K562 (cell line): ENCODE data around the gene GNG3. TPM values are rescaled to one million over a fixed set of nuclear protein-coding genes. Genes with fewer than 3 reads are reported as not detected.
A peak's percentile ranks its signal among the peaks of the same experiment; 100 is the strongest.

Experiments used
- ATF2 ChIP-seq: sonication (generic); formaldehyde crosslinking; IDR thresholded peaks from 2 replicates; pipeline ENCODE4 v1.8.1; 2022; ENCODE audit warnings: missing genetic modification reagents
- NFE2 ChIP-seq: IDR thresholded peaks from 2 replicates; pipeline ENCODE4 v1.6.1; 2014; ENCODE audit warnings: antibody characterized with exemption, low read depth
- PPARD ChIP-seq: fragments of 250-450 bp; sonication (Bioruptor Pico); IDR thresholded peaks from 2 replicates; pipeline ENCODE4 v1.8.0; 2022; ENCODE audit warnings: inconsistent platforms, mild to moderate bottlenecking, moderate library complexity
- SMAD1 ChIP-seq: fragments of 150-350 bp; IDR thresholded peaks from 2 replicates; pipeline ENCODE4 v1.6.1; 2014; ENCODE audit warnings: low read length, low read depth; ENCODE audit not compliant: partially characterized antibody
- ZNF146 ChIP-seq: IDR thresholded peaks from one replicate; pipeline ENCODE4 v1.6.1; 2018; ENCODE audit warnings: missing compliant biosample characterization; ENCODE audit not compliant: unreplicated experiment
- ZNF408 ChIP-seq: fragments of 250-450 bp; sonication (Bioruptor Pico); IDR thresholded peaks from 2 replicates; pipeline ENCODE4 v1.4.0; 2020; ENCODE audit warnings: low read depth, mild to moderate bottlenecking, moderate library complexity
- ZNF764 ChIP-seq: fragments of 250-450 bp; sonication (Bioruptor Pico); IDR thresholded peaks from 2 replicates; pipeline ENCODE4 v1.4.0; 2020; ENCODE audit warnings: low read depth, mild to moderate bottlenecking, moderate library complexity
- polyA plus RNA-seq, 8 experiments: library from polyadenylated mRNA; depleted of rRNA in 4 of 8; stranded (reverse) in 5 of 8; unstranded in 3 of 8; fragments of >200 nt; fragmentation: Nextera tagmentation in 2 of 8; fragmentation: Illumina TruSeq in 1 of 8; extraction: Ambion mirVana in 2 of 8; extraction: Trizol in 1 of 8; gene quantifications; 2 replicates each; pipeline versions ENCODE4 v1.2.1 to v1.2.3, GENCODE V29; 2011 to 2014; ENCODE audit warnings: inconsistent platforms in 1 of 8, missing spikeins in 1 of 8
- total RNA-seq, 7 experiments: library from RNA; depleted of rRNA in 6 of 7; stranded (reverse); fragments of >200 nt in 6 of 7; fragmentation: Illumina TruSeq in 2 of 7; extraction: Trizol in 2 of 7; gene quantifications; 2 replicates each; pipeline versions ENCODE4 v1.2.1 to v1.2.3, GENCODE V29; 2011 to 2021; ENCODE audit warnings: low replicate concordance in 1 of 7
- TF ChIP-seq, protein P1 (sequence below), 2 experiments: fragments of 150-350 bp in 1 of 2; IDR thresholded peaks; 2 replicates each; pipeline ENCODE4 v1.6.1; 2012 to 2016; ENCODE audit warnings: low read depth in 2 of 2, low read length in 2 of 2, mild to moderate bottlenecking in 1 of 2, moderate library complexity in 1 of 2
- TF ChIP-seq, protein P2 (sequence below), 2 experiments: fragments of 450-650 bp in 1 of 2; sonication (generic) in 1 of 2; formaldehyde crosslinking in 1 of 2; IDR thresholded peaks; 2 replicates each; pipeline versions ENCODE4 v1.7.1 to v1.9.0; 2016 to 2022; ENCODE audit warnings: inconsistent platforms in 1 of 2, mild to moderate bottlenecking in 1 of 2, missing genetic modification reagents in 1 of 2

The GNG3 gene
- total and polyA plus RNA-seq, 9 of the 15 experiments (the other 6 are each of a cell fraction or from before 2014, with no cell fraction given) = 0.07 TPM; not detected in 8

GRCh38 chr11:62678770-62679696 is 28.4 kb upstream of the GNG3 start, which contains the start of gene UBXN1 (continued):
- TF ChIP-seq, protein P1, sequence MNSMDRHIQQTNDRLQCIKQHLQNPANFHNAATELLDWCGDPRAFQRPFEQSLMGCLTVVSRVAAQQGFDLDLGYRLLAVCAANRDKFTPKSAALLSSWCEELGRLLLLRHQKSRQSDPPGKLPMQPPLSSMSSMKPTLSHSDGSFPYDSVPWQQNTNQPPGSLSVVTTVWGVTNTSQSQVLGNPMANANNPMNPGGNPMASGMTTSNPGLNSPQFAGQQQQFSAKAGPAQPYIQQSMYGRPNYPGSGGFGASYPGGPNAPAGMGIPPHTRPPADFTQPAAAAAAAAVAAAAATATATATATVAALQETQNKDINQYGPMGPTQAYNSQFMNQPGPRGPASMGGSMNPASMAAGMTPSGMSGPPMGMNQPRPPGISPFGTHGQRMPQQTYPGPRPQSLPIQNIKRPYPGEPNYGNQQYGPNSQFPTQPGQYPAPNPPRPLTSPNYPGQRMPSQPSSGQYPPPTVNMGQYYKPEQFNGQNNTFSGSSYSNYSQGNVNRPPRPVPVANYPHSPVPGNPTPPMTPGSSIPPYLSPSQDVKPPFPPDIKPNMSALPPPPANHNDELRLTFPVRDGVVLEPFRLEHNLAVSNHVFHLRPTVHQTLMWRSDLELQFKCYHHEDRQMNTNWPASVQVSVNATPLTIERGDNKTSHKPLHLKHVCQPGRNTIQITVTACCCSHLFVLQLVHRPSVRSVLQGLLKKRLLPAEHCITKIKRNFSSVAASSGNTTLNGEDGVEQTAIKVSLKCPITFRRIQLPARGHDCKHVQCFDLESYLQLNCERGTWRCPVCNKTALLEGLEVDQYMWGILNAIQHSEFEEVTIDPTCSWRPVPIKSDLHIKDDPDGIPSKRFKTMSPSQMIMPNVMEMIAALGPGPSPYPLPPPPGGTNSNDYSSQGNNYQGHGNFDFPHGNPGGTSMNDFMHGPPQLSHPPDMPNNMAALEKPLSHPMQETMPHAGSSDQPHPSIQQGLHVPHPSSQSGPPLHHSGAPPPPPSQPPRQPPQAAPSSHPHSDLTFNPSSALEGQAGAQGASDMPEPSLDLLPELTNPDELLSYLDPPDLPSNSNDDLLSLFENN (IDR thresholded peaks at IDR 0.05; ENCODE audit: low read depth in 2 of 2, low read length in 2 of 2) = no peak
- TF ChIP-seq, protein P2, sequence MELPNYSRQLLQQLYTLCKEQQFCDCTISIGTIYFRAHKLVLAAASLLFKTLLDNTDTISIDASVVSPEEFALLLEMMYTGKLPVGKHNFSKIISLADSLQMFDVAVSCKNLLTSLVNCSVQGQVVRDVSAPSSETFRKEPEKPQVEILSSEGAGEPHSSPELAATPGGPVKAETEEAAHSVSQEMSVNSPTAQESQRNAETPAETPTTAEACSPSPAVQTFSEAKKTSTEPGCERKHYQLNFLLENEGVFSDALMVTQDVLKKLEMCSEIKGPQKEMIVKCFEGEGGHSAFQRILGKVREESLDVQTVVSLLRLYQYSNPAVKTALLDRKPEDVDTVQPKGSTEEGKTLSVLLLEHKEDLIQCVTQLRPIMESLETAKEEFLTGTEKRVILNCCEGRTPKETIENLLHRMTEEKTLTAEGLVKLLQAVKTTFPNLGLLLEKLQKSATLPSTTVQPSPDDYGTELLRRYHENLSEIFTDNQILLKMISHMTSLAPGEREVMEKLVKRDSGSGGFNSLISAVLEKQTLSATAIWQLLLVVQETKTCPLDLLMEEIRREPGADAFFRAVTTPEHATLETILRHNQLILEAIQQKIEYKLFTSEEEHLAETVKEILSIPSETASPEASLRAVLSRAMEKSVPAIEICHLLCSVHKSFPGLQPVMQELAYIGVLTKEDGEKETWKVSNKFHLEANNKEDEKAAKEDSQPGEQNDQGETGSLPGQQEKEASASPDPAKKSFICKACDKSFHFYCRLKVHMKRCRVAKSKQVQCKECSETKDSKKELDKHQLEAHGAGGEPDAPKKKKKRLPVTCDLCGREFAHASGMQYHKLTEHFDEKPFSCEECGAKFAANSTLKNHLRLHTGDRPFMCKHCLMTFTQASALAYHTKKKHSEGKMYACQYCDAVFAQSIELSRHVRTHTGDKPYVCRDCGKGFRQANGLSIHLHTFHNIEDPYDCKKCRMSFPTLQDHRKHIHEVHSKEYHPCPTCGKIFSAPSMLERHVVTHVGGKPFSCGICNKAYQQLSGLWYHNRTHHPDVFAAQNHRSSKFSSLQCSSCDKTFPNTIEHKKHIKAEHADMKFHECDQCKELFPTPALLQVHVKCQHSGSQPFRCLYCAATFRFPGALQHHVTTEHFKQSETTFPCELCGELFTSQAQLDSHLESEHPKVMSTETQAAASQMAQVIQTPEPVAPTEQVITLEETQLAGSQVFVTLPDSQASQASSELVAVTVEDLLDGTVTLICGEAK (IDR thresholded peaks at IDR 0.05) = peak; percentile 92
- TF ChIP-seq, protein P2 (CRISPR knock-in tag; IDR thresholded peaks at IDR 0.05) = no peak
- TF ChIP-seq SMAD1 (peak; percentile 49), ZNF764 (no peak), NFE2 (no peak), PPARD (CRISPR knock-in tag) (no peak), ZNF146 (CRISPR knock-in tag) (no peak), ATF2 (CRISPR knock-in tag) (no peak), ZNF408 (CRISPR knock-in tag) (no peak)
